Measurements from ENCODE around the gene CYGB.

CYGB gene

GRCh38 chr17:76545918-76546555 is 8.5 kb upstream of the CYGB start:
- no peak for TF ChIP-seq CTCF (IDR thresholded peaks at IDR 0.05; ENCODE audit: low read depth, low read length, missing control alignments)
- H3K4me3 ChIP-seq (ENCODE audit: low read depth, low read length), result no peak overlapping the region
- DNase-seq (ENCODE audit: low read depth), result no peak

GRCh38 chr17:76544546-76545365 is 7.2 kb upstream of the CYGB start:
- no peak overlapping the region for H3K4me3 ChIP-seq (ENCODE audit: low read depth, low read length)
- no peak for DNase-seq (ENCODE audit: low read depth)
- no peak for TF ChIP-seq CTCF (IDR thresholded peaks at IDR 0.05; ENCODE audit: low read depth, low read length, missing control alignments)

- no peak overlapping the region for H3K4me3 ChIP-seq (ENCODE audit: low read depth, low read length)
- DNase-seq (ENCODE audit: low read depth), result no peak
- no peak for TF ChIP-seq CTCF (IDR thresholded peaks at IDR 0.05; ENCODE audit: low read depth, low read length, missing control alignments)
Observed at GRCh38 chr17:76543826-76544545, 6.5 kb upstream of the CYGB start.

- no peak for DNase-seq (ENCODE audit: low read depth)
- no peak overlapping the region for H3K4me3 ChIP-seq (ENCODE audit: low read depth, low read length)
- no peak for TF ChIP-seq CTCF (IDR thresholded peaks at IDR 0.05; ENCODE audit: low read depth, low read length, missing control alignments)
Observed at GRCh38 chr17:76543482-76543825, 5.9 kb upstream of the CYGB start.

- no peak overlapping the region for H3K4me3 ChIP-seq (ENCODE audit: low read depth, low read length)
- DNase-seq (ENCODE audit: low read depth), result no peak
- TF ChIP-seq CTCF (IDR thresholded peaks at IDR 0.05; ENCODE audit: low read depth, low read length, missing control alignments), result no peak
Observed at GRCh38 chr17:76542984-76543383, 5.5 kb upstream of the CYGB start.

GRCh38 chr17:76542566-76542971 is 5.1 kb upstream of the CYGB start:
- no peak for DNase-seq (ENCODE audit: low read depth)
- H3K4me3 ChIP-seq (ENCODE audit: low read depth, low read length), result no peak overlapping the region
- TF ChIP-seq CTCF (IDR thresholded peaks at IDR 0.05; ENCODE audit: low read depth, low read length, missing control alignments), result no peak
